Measurements from ENCODE around the gene PRKCZ. TPM values are rescaled to one million over a fixed set of nuclear protein-coding genes. Genes with fewer than 3 reads are reported as not detected.

PRKCZ gene
- total RNA-seq, 1 donor = 1.6 TPM

DNA sequence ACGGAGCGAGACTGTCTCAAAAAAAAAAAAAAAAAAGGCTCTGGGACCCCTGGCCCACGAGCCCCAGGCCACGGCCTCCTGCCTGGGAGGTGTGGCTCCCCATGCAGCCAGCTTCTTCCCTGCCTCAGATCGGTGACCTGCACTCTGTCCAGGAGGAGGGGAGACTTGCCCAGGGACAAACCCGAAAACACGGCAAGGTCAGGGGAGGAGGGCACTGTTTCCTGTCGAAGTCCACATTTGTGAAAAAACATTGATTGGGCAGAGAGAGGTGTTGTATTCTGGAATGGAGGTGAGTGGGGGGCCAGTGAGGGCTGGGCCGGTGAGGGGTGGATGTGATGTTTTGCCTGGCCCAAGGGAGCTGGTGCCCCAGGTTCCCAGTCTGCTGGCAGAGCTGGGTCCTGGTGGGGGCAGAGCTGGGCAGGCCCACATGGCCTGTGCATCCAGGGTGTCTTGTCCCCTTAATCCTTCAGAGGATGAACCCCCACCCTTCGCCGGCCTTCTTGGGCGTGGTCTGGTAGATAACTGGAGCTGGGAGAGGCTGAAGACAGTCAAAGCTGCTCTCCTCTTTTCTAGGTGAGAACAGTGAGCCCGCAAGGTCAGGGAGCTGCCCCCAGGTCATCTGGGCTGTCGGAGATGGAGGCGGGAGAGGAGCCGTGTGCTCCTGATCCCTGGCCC, 156.7 kb downstream of the PRKCZ start:
- H3K4me3 ChIP-seq (ENCODE audit: low read depth, low read length) = peak overlapping the region; percentile 57
- DNase-seq (ENCODE audit: low read depth) = no peak
- no peak for TF ChIP-seq CTCF (IDR thresholded peaks at IDR 0.05; ENCODE audit: insufficient read depth, low read length)

GRCh38 chr1:2208309-2209239, 158.4 kb downstream of the PRKCZ start:
- H3K4me3 ChIP-seq (ENCODE audit: low read depth, low read length) = peak overlapping the region; percentile 37
- peak; percentile 9 for TF ChIP-seq CTCF (IDR thresholded peaks at IDR 0.05; ENCODE audit: insufficient read depth, low read length)

GRCh38 chr1:2209400-2210083, 159.3 kb downstream of the PRKCZ start:
- no peak for TF ChIP-seq CTCF (IDR thresholded peaks at IDR 0.05; ENCODE audit: insufficient read depth, low read length)
- no peak overlapping the region for H3K4me3 ChIP-seq (ENCODE audit: low read depth, low read length)
- DNase-seq (ENCODE audit: low read depth) = no peak

More at GRCh38 chr1:2208309-2209239, 158.4 kb downstream of the PRKCZ start:
- DNase-seq (ENCODE audit: low read depth) = peak; percentile 95

DNA sequence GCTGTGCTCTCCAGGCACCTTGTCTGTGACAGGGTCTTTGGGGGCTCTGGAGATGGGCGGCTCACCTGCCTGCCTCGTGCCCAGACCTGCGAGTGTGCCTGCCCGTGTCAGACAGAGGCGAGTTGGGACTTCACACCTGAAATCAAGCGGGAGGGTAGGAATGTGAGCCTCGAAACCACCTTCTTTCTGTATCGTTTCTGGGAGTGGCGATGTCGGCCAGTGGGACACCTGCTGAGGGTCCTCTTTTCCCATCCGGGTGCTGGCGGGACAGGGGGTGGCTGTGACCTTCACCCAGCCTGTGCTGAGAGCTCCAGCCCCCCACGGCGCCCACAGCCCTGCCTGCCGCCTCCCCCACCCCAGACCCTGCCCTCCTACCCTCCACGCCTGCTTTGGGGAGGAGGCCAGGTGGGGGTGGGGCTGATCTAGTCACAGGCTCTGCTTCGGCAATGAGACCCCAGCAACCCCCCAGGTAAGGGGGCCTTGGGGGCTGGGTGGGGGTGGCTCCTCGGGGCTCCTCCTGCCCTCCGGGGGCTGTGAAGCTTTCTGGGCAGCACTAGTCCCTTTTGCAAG, 160.0 kb downstream of the PRKCZ start:
- no peak for TF ChIP-seq CTCF (IDR thresholded peaks at IDR 0.05; ENCODE audit: insufficient read depth, low read length)
- DNase-seq (ENCODE audit: low read depth) = no peak
- no peak overlapping the region for H3K4me3 ChIP-seq (ENCODE audit: low read depth, low read length)

GRCh38 chr1:2210786-2211185, 160.6 kb downstream of the PRKCZ start:
- DNase-seq (ENCODE audit: low read depth) = no peak
- no peak overlapping the region for H3K4me3 ChIP-seq (ENCODE audit: low read depth, low read length)
- TF ChIP-seq CTCF (IDR thresholded peaks at IDR 0.05; ENCODE audit: insufficient read depth, low read length) = no peak

DNA sequence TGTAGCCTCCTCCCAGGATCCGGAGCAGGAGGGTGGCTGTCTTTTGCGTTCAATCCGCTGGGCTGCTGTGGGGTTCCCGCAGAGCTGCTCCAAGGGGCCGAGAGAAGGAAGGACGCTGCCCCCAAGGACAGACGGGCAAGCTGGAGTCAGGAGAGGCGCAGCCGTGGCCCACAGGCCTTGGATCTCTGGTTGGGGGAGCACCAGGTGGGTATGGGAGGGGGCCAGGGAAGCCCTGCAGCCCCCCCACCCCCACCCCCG, 162.0 kb downstream of the PRKCZ start:
- peak overlapping the region; percentile 51 for H3K4me3 ChIP-seq (ENCODE audit: low read depth, low read length)
- DNase-seq (ENCODE audit: low read depth) = no peak
- no peak for TF ChIP-seq CTCF (IDR thresholded peaks at IDR 0.05; ENCODE audit: insufficient read depth, low read length)
